ENCODE measurements around the gene PAN3. TPM values are rescaled to one million over a fixed set of nuclear protein-coding genes. Genes with fewer than 3 reads are reported as not detected.

Gene PAN3
- total RNA-seq, 1 donor from 2014 or later, result 55.9 TPM

GRCh38 chr13:28145049-28145448 is 6.7 kb downstream of the PAN3 start:
- H3K27me3 Mint-ChIP-seq, result no peaks in the 10 kb centered on the region
- no peaks in the 10 kb centered on the region for H3K9me3 Mint-ChIP-seq (ENCODE audit: low read depth)
- no peak for TF ChIP-seq CTCF (IDR thresholded peaks at IDR 0.05; ENCODE audit: unreplicated experiment)
- no peak for DNase-seq (ENCODE audit: low spot score, unreplicated experiment)
- no peak overlapping the region for H3K27ac Mint-ChIP-seq
- peaks cover 2% of the 10 kb centered on the region for H3K36me3 Mint-ChIP-seq (ENCODE audit: insufficient read depth)
- peaks cover 22% of the 10 kb centered on the region for H3K4me1 Mint-ChIP-seq (ENCODE audit: low read depth)
- H3K4me3 Mint-ChIP-seq (ENCODE audit: low read depth), result no peak overlapping the region

- no peak for DNase-seq (ENCODE audit: low spot score, unreplicated experiment)
- Mint-ChIP-seq H3K27me3 (no peaks in the 10 kb centered on the region), H3K4me1 (ENCODE audit: low read depth) (peaks cover 6% of the 10 kb centered on the region), H3K4me3 (ENCODE audit: low read depth) (no peak overlapping the region), H3K9me3 (ENCODE audit: low read depth) (peaks cover under 1% of the 10 kb centered on the region), H3K27ac (peak overlapping the region; percentile 52), H3K36me3 (ENCODE audit: insufficient read depth) (peaks cover 3% of the 10 kb centered on the region)
- TF ChIP-seq CTCF (IDR thresholded peaks at IDR 0.05; ENCODE audit: unreplicated experiment), result no peak
Measured at GRCh38 chr13:28147495-28147894, 9.2 kb downstream of the PAN3 start.

- H3K36me3 Mint-ChIP-seq (ENCODE audit: insufficient read depth), result peaks cover 31% of the 10 kb centered on the region
- no peak for TF ChIP-seq CTCF (IDR thresholded peaks at IDR 0.05; ENCODE audit: unreplicated experiment)
- no peak for DNase-seq (ENCODE audit: low spot score, unreplicated experiment)
- H3K27ac Mint-ChIP-seq, result no peak overlapping the region
- H3K4me1 Mint-ChIP-seq (ENCODE audit: low read depth), result peaks cover 12% of the 10 kb centered on the region
- peaks cover 24% of the 10 kb centered on the region for H3K9me3 Mint-ChIP-seq (ENCODE audit: low read depth)
- H3K27me3 Mint-ChIP-seq, result no peaks in the 10 kb centered on the region
- H3K4me3 Mint-ChIP-seq (ENCODE audit: low read depth), result no peak overlapping the region
Measured at GRCh38 chr13:28159057-28159456, 20.7 kb downstream of the PAN3 start.

DNA sequence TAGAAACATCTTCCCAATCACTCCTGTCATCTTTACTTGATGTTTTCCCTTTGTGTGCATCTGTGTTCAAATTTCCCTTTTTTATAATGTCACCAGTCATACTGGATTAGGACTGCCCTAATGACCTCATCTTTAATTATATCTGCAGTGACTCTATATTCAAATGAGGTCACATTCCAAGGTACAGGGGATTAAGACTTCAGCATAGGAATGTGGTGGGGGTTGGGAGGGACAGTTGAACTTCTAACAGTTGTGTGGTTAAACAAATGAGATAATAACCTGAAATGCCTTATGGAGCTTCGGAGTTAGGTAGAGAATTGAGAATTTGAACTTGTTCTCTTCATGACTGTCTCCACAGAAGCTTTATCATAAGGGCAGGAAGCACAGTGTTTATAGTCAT is 23.0 kb downstream of the PAN3 start:
- peaks cover 17% of the 10 kb centered on the region for H3K4me1 Mint-ChIP-seq (ENCODE audit: low read depth)
- H3K36me3 Mint-ChIP-seq (ENCODE audit: insufficient read depth), result peaks cover 28% of the 10 kb centered on the region
- no peak for TF ChIP-seq CTCF (IDR thresholded peaks at IDR 0.05; ENCODE audit: unreplicated experiment)
- peaks cover 21% of the 10 kb centered on the region for H3K9me3 Mint-ChIP-seq (ENCODE audit: low read depth)
- no peak for DNase-seq (ENCODE audit: low spot score, unreplicated experiment)
- H3K27ac Mint-ChIP-seq, result peak overlapping the region; percentile 15
- H3K27me3 Mint-ChIP-seq, result no peaks in the 10 kb centered on the region
- H3K4me3 Mint-ChIP-seq (ENCODE audit: low read depth), result no peak overlapping the region

- peaks cover 17% of the 10 kb centered on the region for H3K4me1 Mint-ChIP-seq (ENCODE audit: low read depth)
Measured at GRCh38 chr13:28163587-28163986, 25.2 kb downstream of the PAN3 start.

More at GRCh38 chr13:28163587-28163986, 25.2 kb downstream of the PAN3 start:
- Mint-ChIP-seq H3K36me3 (ENCODE audit: insufficient read depth) (peaks cover 9% of the 10 kb centered on the region), H3K27me3 (no peaks in the 10 kb centered on the region), H3K27ac (no peak overlapping the region), H3K4me3 (ENCODE audit: low read depth) (no peak overlapping the region), H3K9me3 (ENCODE audit: low read depth) (peaks cover 6% of the 10 kb centered on the region)
- no peak for TF ChIP-seq CTCF (IDR thresholded peaks at IDR 0.05; ENCODE audit: unreplicated experiment)
- DNase-seq (ENCODE audit: low spot score, unreplicated experiment), result no peak

All from progenitor cell of endocrine pancreas (in vitro differentiated cells).